Neuronal stem cell (in vitro differentiated cells): ENCODE measurements around the gene OR5B3.

ENCODE experiments used
- DNase-seq: peaks from one replicate; pipeline ENCODE4 v3.0.0-alpha.2; 2013; ENCODE audit warnings: low spot score
- H2AFZ ChIP-seq: one replicate; pipeline ENCODE4 v1.6.1; 2013; ENCODE audit warnings: mild to moderate bottlenecking, low read length, inconsistent platforms
- H2AK5ac ChIP-seq: 2 replicates; pipeline ENCODE4 v1.6.1; 2013; ENCODE audit warnings: low read depth, mild to moderate bottlenecking, inconsistent platforms, low read length, moderate library complexity, mixed read lengths
- H2BK120ac ChIP-seq: 2 replicates; pipeline ENCODE4 v1.6.1; 2013; ENCODE audit warnings: low read depth, mild to moderate bottlenecking, inconsistent platforms, low read length, moderate library complexity, mixed read lengths
- H2BK12ac ChIP-seq: one replicate; pipeline ENCODE4 v1.6.1; 2013; ENCODE audit warnings: low read length, inconsistent platforms
- H2BK15ac ChIP-seq: 2 replicates; pipeline ENCODE4 v1.6.1; 2013; ENCODE audit warnings: mild to moderate bottlenecking, low read length, inconsistent platforms, mixed read lengths
- H2BK5ac ChIP-seq: one replicate; pipeline ENCODE4 v1.6.1; 2013; ENCODE audit warnings: inconsistent platforms, mild to moderate bottlenecking, low read length, moderate library complexity
- H3K14ac ChIP-seq: one replicate; pipeline ENCODE4 v1.6.1; 2013; ENCODE audit warnings: low read length, inconsistent platforms
- H3K18ac ChIP-seq: 2 replicates; pipeline ENCODE4 v1.6.1; 2013; ENCODE audit warnings: low read length, inconsistent platforms
- H3K23ac ChIP-seq: 2 replicates; pipeline ENCODE4 v1.6.1; 2013; ENCODE audit warnings: low read depth, mild to moderate bottlenecking, mixed read lengths, low read length, inconsistent platforms; ENCODE audit not compliant: poor library complexity
- H3K27ac ChIP-seq: replicated peaks from 3 replicates; pipeline ENCODE4 v1.5.1; 2013; ENCODE audit warnings: low read length, inconsistent platforms
- H3K27me3 ChIP-seq, 3 experiments: 2 replicates each; pipeline ENCODE4 v1.6.1; 2013; ENCODE audit warnings: low read length in 3 of 3, mild to moderate bottlenecking in 2 of 3, inconsistent platforms in 1 of 3, low read depth in 1 of 3, mixed read lengths in 1 of 3, moderate library complexity in 1 of 3; ENCODE audit not compliant: control insufficient read depth in 3 of 3, insufficient read depth in 3 of 3
- H3K36me3 ChIP-seq, 2 donors: replicated peaks in 1 of 2; 2 replicates each; pipeline ENCODE4 v1.6.1; 2013; ENCODE audit warnings: low read length in 2 of 2; ENCODE audit not compliant: control insufficient read depth in 2 of 2, insufficient read depth in 2 of 2
- H3K4ac ChIP-seq: 2 replicates; pipeline ENCODE4 v1.6.1; 2013; ENCODE audit warnings: inconsistent platforms, mild to moderate bottlenecking, low read length, moderate library complexity
- H3K4me1 ChIP-seq, 2 donors: 1 replicate in 1 of 2; 2 replicates in 1 of 2; pipeline ENCODE4 v1.6.1; 2013; ENCODE audit warnings: low read length in 2 of 2, low read depth in 1 of 2; ENCODE audit not compliant: control insufficient read depth in 2 of 2, insufficient read depth in 1 of 2
- H3K4me2 ChIP-seq: one replicate; pipeline ENCODE4 v1.6.1; 2013; ENCODE audit warnings: mild to moderate bottlenecking, low read length, inconsistent platforms; ENCODE audit not compliant: insufficient read depth, poor library complexity, severe bottlenecking
- H3K4me3 ChIP-seq, 2 donors: 2 replicates each; pipeline ENCODE4 v1.5.1; 2013; ENCODE audit warnings: low read length in 2 of 2, mild to moderate bottlenecking in 2 of 2, inconsistent platforms in 1 of 2, moderate library complexity in 1 of 2
- H3K79me1 ChIP-seq: one replicate; pipeline ENCODE4 v1.6.1; 2013; ENCODE audit warnings: low read depth, mild to moderate bottlenecking, inconsistent platforms, low read length, moderate library complexity
- H3K9ac ChIP-seq: one replicate; pipeline ENCODE4 v1.6.1; 2013; ENCODE audit warnings: mild to moderate bottlenecking, low read depth, low read length, inconsistent platforms; ENCODE audit not compliant: poor library complexity
- H3K9me3 ChIP-seq, 2 donors: replicated peaks in 1 of 2; 2 replicates each; pipeline versions ENCODE3 to v1.6.1; 2013; ENCODE audit warnings: low read length in 2 of 2, mild to moderate bottlenecking in 2 of 2, inconsistent platforms in 1 of 2, low read depth in 1 of 2, mixed read lengths in 1 of 2, moderate library complexity in 1 of 2; ENCODE audit not compliant: control insufficient read depth in 2 of 2, insufficient read depth in 1 of 2
- H4K8ac ChIP-seq: one replicate; pipeline ENCODE4 v1.6.1; 2013; ENCODE audit warnings: low read depth, mild to moderate bottlenecking, inconsistent platforms, low read length, moderate library complexity
- H4K91ac ChIP-seq: one replicate; pipeline ENCODE4 v1.6.1; 2013; ENCODE audit warnings: low read length, low read depth, mild to moderate bottlenecking, inconsistent platforms; ENCODE audit not compliant: poor library complexity
- WGBS, 2 donors: extraction: QIAGEN DNeasy Blood & Tissue Kit; methylation state at CpG; one replicate each; pipeline ENCODE4 v1.1.7; 2013; ENCODE audit warnings: missing lambda C conversion rate in 2 of 2, mixed read lengths in 1 of 2; ENCODE audit not compliant: insufficient read length in 2 of 2, insufficient replicate concordance in 1 of 2; ENCODE audit errors: extremely low coverage in 2 of 2; 5-methylcytosine and 5-hydroxymethylcytosine counted together

Gene OR5B3

DNA sequence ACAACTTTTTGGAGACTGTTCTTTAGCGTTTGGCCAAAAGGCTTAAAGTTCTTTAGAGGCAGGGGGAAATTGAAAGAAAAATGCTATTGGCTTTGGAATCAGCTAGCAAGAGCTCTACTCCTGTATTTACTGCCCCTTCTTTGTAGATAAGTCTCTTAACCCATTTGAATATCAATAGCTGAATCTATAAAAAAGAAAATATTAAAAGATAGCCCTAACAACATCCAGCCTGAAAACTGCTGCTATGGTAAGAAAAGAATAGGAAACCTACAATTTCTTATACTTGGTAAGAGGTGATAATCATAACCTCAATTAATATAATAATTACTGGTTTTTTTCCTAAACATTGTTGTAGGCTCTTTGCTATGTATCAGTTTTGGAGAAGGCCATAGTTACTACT is 35.5 kb upstream of the OR5B3 start, which contains the start of gene OR5B12:
TSS of gene OR5B12 (minus strand) at position 101 of the 400 bp plus-strand sequence. CDS start 2,085 bp downstream, outside the sequence.
- Histone ChIP-seq H2BK12ac (no peak within 1 kb of the TSS), H3K4me1 (no peaks in the 10 kb centered on the region), H3K9me3 (peaks cover 0 to 4% of the 10 kb centered on the region in 2 donors), H3K27me3 (peaks cover 0 to 1% (median 0%) of the 10 kb centered on the region in 3 experiments), H3K18ac (no peak within 1 kb of the TSS), H2BK15ac (no peak within 1 kb of the TSS), H2BK5ac (no peak within 1 kb of the TSS), H2AK5ac (no peak within 1 kb of the TSS), H3K4ac (no peak within 1 kb of the TSS), H3K4me2 (no peak within 1 kb of the TSS), H3K4me3 (no peak within 1 kb of the TSS), H2BK120ac (no peak within 1 kb of the TSS), H3K14ac (no peak within 1 kb of the TSS), H3K36me3 (no peaks in the 10 kb centered on the region), H4K91ac (no peak within 1 kb of the TSS), H3K27ac (no peak within 1 kb of the TSS), H3K23ac (no peak within 1 kb of the TSS), H3K9ac (no peak within 1 kb of the TSS), H4K8ac (no peak within 1 kb of the TSS), H2AFZ (no peak within 1 kb of the TSS), H3K79me1 (no peaks in the 10 kb centered on the region)
- WGBS, 2 donors, result no CpG with 5 or more reads among the region's 1 CpG
- DNase-seq, result no peak

DNA sequence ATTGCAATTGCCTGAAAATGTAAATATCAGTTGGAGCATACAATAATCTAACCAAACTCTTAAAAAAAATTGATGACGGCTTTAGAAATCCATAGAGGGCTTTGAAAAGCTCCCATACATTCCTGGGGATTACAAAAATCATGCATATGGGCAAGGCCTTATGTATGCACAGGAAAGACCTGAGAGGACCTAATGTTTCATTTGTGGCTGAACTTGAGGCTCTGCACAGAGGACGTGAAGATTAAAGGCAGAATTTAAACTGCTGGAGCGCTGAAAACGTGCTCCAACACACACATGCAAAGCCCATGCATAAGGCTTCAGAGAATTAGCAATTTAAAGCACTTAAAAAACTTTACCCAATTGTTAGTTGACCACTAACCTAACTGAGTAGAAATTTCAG is 31.8 kb upstream of the OR5B3 start:
- no peak overlapping the region for H3K23ac ChIP-seq
- H4K8ac ChIP-seq, result no peak overlapping the region
- H3K9me3 ChIP-seq, result no peaks in the 10 kb centered on the region
- H3K4ac ChIP-seq, result no peak overlapping the region
- no peaks in the 10 kb centered on the region for H3K27me3 ChIP-seq
- H3K4me2 ChIP-seq, result no peak overlapping the region
- no peaks in the 10 kb centered on the region for H3K79me1 ChIP-seq
- no peak overlapping the region for H3K14ac ChIP-seq
- H2BK5ac ChIP-seq, result no peak overlapping the region
- H3K27ac ChIP-seq, result no peak overlapping the region
- H2BK120ac ChIP-seq, result no peak overlapping the region
- no peaks in the 10 kb centered on the region for H3K4me1 ChIP-seq
- H4K91ac ChIP-seq, result no peak overlapping the region
- no peaks in the 10 kb centered on the region for H3K36me3 ChIP-seq
- no peak overlapping the region for H2AK5ac ChIP-seq
- H2AFZ ChIP-seq, result no peak overlapping the region
- no peak overlapping the region for H3K9ac ChIP-seq
- WGBS, 2 donors, result no CpG with 5 or more reads among the region's 4 CpGs
- no peak overlapping the region for H2BK12ac ChIP-seq
- H3K18ac ChIP-seq, result no peak overlapping the region
- no peak overlapping the region for H3K4me3 ChIP-seq
- H2BK15ac ChIP-seq, result no peak overlapping the region
- DNase-seq, result no peak

DNA sequence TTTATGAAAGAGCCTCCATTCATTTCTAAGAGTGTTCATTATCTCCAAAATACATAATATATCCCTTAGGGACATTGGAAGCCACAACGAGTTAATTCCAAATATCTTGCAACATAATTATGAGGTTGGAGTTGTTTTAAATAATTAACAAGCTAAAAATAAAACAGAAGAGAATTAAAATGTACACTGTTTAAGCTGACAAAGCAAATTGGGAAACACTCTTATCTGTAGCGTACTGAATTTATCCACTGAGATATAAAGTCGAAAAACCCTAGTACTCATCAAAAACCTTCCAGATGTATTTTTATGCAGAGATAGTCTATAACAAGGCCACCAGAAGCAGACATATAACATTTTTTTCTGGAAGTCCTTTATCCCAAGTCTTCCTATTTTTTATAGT is 27.5 kb upstream of the OR5B3 start:
- no peak overlapping the region for H3K18ac ChIP-seq
- H4K8ac ChIP-seq, result no peak overlapping the region
- H2BK5ac ChIP-seq, result no peak overlapping the region
- H3K23ac ChIP-seq, result no peak overlapping the region
- no peak overlapping the region for H3K4ac ChIP-seq
- no peaks in the 10 kb centered on the region for H3K27me3 ChIP-seq
- H3K9me3 ChIP-seq, result no peaks in the 10 kb centered on the region
- H3K4me2 ChIP-seq, result no peak overlapping the region
- no peak overlapping the region for H3K27ac ChIP-seq
- H2BK15ac ChIP-seq, result no peak overlapping the region
- H2BK12ac ChIP-seq, result no peak overlapping the region
- no peak overlapping the region for H3K9ac ChIP-seq
- no CpG with 5 or more reads among the region's 3 CpGs for WGBS, 2 donors
- no peak overlapping the region for H3K14ac ChIP-seq
- H2BK120ac ChIP-seq, result no peak overlapping the region
- H3K4me3 ChIP-seq, result no peak overlapping the region
- H3K36me3 ChIP-seq, result no peaks in the 10 kb centered on the region
- no peak overlapping the region for H4K91ac ChIP-seq
- DNase-seq, result no peak
- no peaks in the 10 kb centered on the region for H3K4me1 ChIP-seq
- no peaks in the 10 kb centered on the region for H3K79me1 ChIP-seq
- no peak overlapping the region for H2AK5ac ChIP-seq
- H2AFZ ChIP-seq, result no peak overlapping the region

DNA sequence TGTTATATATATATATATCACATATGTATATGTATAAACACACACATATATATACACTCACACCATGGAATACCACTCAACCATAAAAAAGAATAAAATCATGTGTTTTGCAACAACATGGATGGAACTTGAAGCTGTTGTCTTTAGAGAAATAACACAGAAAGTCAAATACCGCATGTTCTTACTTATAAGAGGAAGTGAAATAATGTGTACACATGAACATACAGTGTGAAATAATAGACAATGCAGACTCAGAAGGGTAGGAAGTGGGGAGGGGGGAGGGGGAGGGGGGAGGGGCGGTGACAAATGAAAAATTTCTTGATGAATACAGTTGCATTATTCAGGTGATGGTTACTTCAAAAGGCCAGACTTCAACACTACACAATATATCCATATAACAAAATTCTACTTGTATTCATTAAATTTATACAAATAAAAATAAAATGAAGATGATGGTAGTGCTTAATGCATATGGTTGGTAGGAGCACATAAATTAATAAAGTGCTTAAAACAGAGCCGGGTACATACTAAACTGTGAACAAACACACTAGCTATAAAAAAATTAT is 27.0 kb upstream of the OR5B3 start:
- H3K18ac ChIP-seq, result no peak overlapping the region
- H2BK120ac ChIP-seq, result no peak overlapping the region

More for the DNA sequence above, 27.0 kb upstream of the OR5B3 start:
- Histone ChIP-seq H2AK5ac (no peak overlapping the region), H3K4me1 (no peaks in the 10 kb centered on the region), H2AFZ (no peak overlapping the region), H3K4ac (no peak overlapping the region), H3K27ac (no peak overlapping the region), H3K36me3 (no peaks in the 10 kb centered on the region), H4K91ac (no peak overlapping the region), H3K4me3 (no peak overlapping the region), H3K9ac (no peak overlapping the region), H3K79me1 (no peaks in the 10 kb centered on the region), H3K9me3 (no peaks in the 10 kb centered on the region), H3K4me2 (no peak overlapping the region), H4K8ac (no peak overlapping the region), H2BK5ac (no peak overlapping the region), H2BK15ac (no peak overlapping the region), H3K23ac (no peak overlapping the region), H2BK12ac (no peak overlapping the region), H3K14ac (no peak overlapping the region), H3K27me3 (no peaks in the 10 kb centered on the region)
- DNase-seq, result no peak
- WGBS, 2 donors, result no CpG with 5 or more reads among the region's 3 CpGs
